Trophoblast cell (in vitro differentiated cells and primary cell): ENCODE data around the gene GDF7.

ENCODE experiments used
- DNase-seq, 2 donors: peaks; one replicate each; pipeline ENCODE4 v3.0.0-alpha.2; 2016
- H2AFZ ChIP-seq: 2 replicates; pipeline ENCODE4 v1.6.1; 2013; ENCODE audit warnings: low read length, moderate library complexity, mild to moderate bottlenecking; ENCODE audit not compliant: insufficient read depth, poor library complexity
- H2AK5ac ChIP-seq: 2 replicates; pipeline ENCODE4 v1.6.1; 2013; ENCODE audit warnings: mild to moderate bottlenecking, low read length
- H2BK120ac ChIP-seq: 2 replicates; pipeline ENCODE4 v1.6.1; 2013; ENCODE audit warnings: low read length, mild to moderate bottlenecking, moderate library complexity; ENCODE audit not compliant: insufficient read depth, poor library complexity
- H2BK12ac ChIP-seq: 2 replicates; pipeline ENCODE4 v1.6.1; 2013; ENCODE audit warnings: mild to moderate bottlenecking, low read length, moderate library complexity
- H2BK5ac ChIP-seq: 2 replicates; pipeline ENCODE4 v1.6.1; 2013; ENCODE audit warnings: low read length, low read depth, moderate library complexity, mild to moderate bottlenecking; ENCODE audit not compliant: poor library complexity
- H3K14ac ChIP-seq: 2 replicates; pipeline ENCODE4 v1.6.1; 2013; ENCODE audit warnings: mild to moderate bottlenecking, low read length
- H3K18ac ChIP-seq: 2 replicates; pipeline ENCODE4 v1.6.1; 2013; ENCODE audit warnings: mild to moderate bottlenecking, low read length
- H3K23ac ChIP-seq: 2 replicates; pipeline ENCODE4 v1.6.1; 2013; ENCODE audit warnings: low read length
- H3K27ac ChIP-seq: 2 replicates; pipeline ENCODE4 v1.5.1; 2013; ENCODE audit warnings: low read depth, mild to moderate bottlenecking, inconsistent platforms, low read length, moderate library complexity
- H3K27me3 ChIP-seq: 2 replicates; pipeline ENCODE4 v1.6.1; 2013; ENCODE audit warnings: inconsistent platforms, mild to moderate bottlenecking, low read length, moderate library complexity; ENCODE audit not compliant: insufficient read depth
- H3K36me3 ChIP-seq, 2 experiments: 1 replicate in 1 of 2; 2 replicates in 1 of 2; pipeline ENCODE4 v1.6.1; 2013; ENCODE audit warnings: low read length in 2 of 2, mild to moderate bottlenecking in 2 of 2, moderate library complexity in 1 of 2; ENCODE audit not compliant: insufficient read depth in 2 of 2, control insufficient read depth in 1 of 2
- H3K4ac ChIP-seq: 2 replicates; pipeline ENCODE4 v1.6.1; 2013; ENCODE audit warnings: low read depth, mild to moderate bottlenecking, low read length, moderate library complexity
- H3K4me1 ChIP-seq, 2 experiments: 1 replicate in 1 of 2; 2 replicates in 1 of 2; pipeline ENCODE4 v1.6.1; 2013; ENCODE audit warnings: low read length in 2 of 2, mild to moderate bottlenecking in 2 of 2, moderate library complexity in 1 of 2; ENCODE audit not compliant: insufficient read depth in 2 of 2, control insufficient read depth in 1 of 2
- H3K4me2 ChIP-seq: 2 replicates; pipeline ENCODE4 v1.6.1; 2013; ENCODE audit warnings: inconsistent platforms, mild to moderate bottlenecking, low read length, moderate library complexity
- H3K4me3 ChIP-seq: 2 replicates; pipeline ENCODE4 v1.5.1; 2013; ENCODE audit warnings: mild to moderate bottlenecking, low read depth, low read length, inconsistent platforms
- H3K79me1 ChIP-seq: one replicate; pipeline ENCODE4 v1.6.1; 2013; ENCODE audit warnings: low read length
- H3K79me2 ChIP-seq: 2 replicates; pipeline ENCODE4 v1.6.1; 2013; ENCODE audit warnings: low read length, mild to moderate bottlenecking; ENCODE audit not compliant: control insufficient read depth, insufficient read depth, poor library complexity
- H3K9ac ChIP-seq: 2 replicates; pipeline ENCODE4 v1.6.1; 2013; ENCODE audit warnings: mild to moderate bottlenecking, low read length
- H3K9me3 ChIP-seq: 2 replicates; pipeline ENCODE4 v1.6.1; 2013; ENCODE audit warnings: low read depth, mild to moderate bottlenecking, control low read depth, inconsistent platforms, low read length; ENCODE audit not compliant: insufficient read depth
- H4K12ac ChIP-seq: 2 replicates; pipeline ENCODE4 v1.6.1; 2013; ENCODE audit warnings: low read depth, mild to moderate bottlenecking, low read length, moderate library complexity
- H4K8ac ChIP-seq: 2 replicates; pipeline ENCODE4 v1.6.1; 2013; ENCODE audit warnings: low read depth, mild to moderate bottlenecking, low read length, moderate library complexity
- H4K91ac ChIP-seq: one replicate; pipeline ENCODE4 v1.6.1; 2013; ENCODE audit warnings: low read depth, mild to moderate bottlenecking, low read length, moderate library complexity
- WGBS: extraction: QIAGEN DNeasy Blood & Tissue Kit; methylation state at CpG from one replicate; pipeline ENCODE4 v1.1.7; 2013; ENCODE audit warnings: missing lambda C conversion rate; ENCODE audit not compliant: insufficient read length, insufficient coverage; ENCODE audit errors: extremely low coverage; 5-methylcytosine and 5-hydroxymethylcytosine counted together

GDF7 gene

DNA sequence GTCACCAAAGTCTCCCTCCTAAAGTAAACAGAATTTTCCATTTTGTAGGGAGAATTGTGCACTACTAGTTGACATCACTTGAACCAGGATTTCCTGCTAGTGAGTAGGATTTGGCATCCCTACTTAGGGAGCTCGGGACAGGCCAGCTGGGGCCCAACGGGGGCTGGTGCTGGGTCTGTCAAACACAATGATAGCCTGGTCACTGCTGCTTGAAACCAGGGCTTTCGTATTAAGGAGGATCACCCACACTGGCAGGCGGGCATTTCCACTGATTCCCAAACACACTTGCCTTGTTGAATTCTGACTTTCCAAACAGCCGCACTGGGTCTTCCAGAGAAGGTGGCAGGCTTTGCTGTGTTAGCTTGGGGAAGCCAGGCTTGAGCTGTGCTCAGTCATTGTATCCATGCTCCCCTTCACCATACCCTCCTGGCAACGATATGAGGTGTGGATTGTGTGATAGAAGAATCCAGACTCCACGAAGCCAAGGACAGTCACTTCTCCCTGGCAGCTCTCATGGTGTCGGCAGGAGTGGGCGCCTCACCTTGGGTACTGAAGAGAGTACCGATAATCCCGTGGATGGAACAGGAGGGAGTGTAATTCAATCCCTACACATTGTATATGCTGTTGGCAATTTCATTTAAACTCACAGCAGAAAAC is 7.5 kb downstream of the GDF7 start:
- Histone ChIP-seq H3K79me2 (no peaks in the 10 kb centered on the region), H3K23ac (no peak overlapping the region)
- no CpG with 5 or more reads among the region's 11 CpGs for WGBS

DNA sequence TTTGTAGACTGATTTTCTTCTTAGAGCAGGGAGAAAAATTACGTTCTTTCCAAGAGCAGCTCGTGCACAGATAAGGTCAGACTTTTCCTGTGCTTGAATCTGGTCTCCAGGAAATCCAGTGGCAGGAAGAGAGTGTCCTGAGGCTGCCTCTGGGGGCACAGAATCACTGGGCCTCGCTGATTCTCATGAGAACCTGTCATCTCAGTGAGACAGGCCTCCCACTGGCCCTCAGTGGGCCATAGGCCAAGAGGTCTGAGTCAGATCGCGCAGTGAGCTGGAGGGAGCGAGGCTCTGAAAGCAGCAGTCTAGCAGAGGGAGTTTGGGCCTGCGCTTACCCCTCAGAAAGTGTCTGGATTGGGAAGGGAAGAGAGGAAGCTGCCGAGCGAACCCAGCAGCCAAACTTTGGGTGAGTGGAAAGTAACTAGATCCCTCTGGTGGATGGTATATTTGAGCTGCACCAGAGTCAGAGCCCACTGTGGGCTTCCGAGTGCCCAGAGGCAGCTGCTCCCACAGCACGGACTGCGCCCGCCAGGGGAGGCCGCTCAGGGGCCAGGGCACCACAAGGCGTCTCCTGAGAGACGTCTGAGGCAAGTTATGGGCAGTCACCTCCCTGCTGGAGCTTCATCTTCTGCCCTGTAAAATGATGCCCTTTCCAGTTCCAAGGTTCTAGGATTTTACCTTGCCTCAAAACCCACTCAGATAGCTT is 8.2 kb downstream of the GDF7 start:
- Histone ChIP-seq H2BK12ac (no peak overlapping the region), H2AFZ (no peak overlapping the region), H2AK5ac (no peak overlapping the region), H3K27ac (no peak overlapping the region), H3K14ac (no peak overlapping the region), H2BK120ac (no peak overlapping the region), H3K4ac (no peak overlapping the region), H3K4me3 (no peak overlapping the region), H3K4me2 (no peak overlapping the region), H3K27me3 (peaks cover 29% of the 10 kb centered on the region), H3K18ac (no peak overlapping the region), H3K79me2 (no peaks in the 10 kb centered on the region), H3K23ac (no peak overlapping the region), H3K9me3 (peaks cover 7% of the 10 kb centered on the region), H2BK5ac (no peak overlapping the region), H3K9ac (no peak overlapping the region), H4K91ac (no peak overlapping the region), H4K8ac (no peak overlapping the region), H3K36me3 (peaks cover 0 to 2% of the 10 kb centered on the region in 2 experiments), H3K79me1 (no peaks in the 10 kb centered on the region), H3K4me1 (peaks cover 9 to 18% of the 10 kb centered on the region in 2 experiments), H4K12ac (no peak overlapping the region)
- no CpG with 5 or more reads among the region's 16 CpGs for WGBS
- peak; percentile 21 to 27 for DNase-seq

More for the DNA sequence above, 7.5 kb downstream of the GDF7 start:
- H3K27ac ChIP-seq: no peak overlapping the region
- H3K79me1 ChIP-seq: no peaks in the 10 kb centered on the region
- H2BK12ac ChIP-seq: no peak overlapping the region
- H2AFZ ChIP-seq: no peak overlapping the region
- DNase-seq: no peak
- no peak overlapping the region for H3K4ac ChIP-seq
- peaks cover 35% of the 10 kb centered on the region for H3K27me3 ChIP-seq
- peaks cover 9 to 18% of the 10 kb centered on the region in 2 experiments for H3K4me1 ChIP-seq
- H3K14ac ChIP-seq: no peak overlapping the region
- no peak overlapping the region for H2BK120ac ChIP-seq
- no peak overlapping the region for H4K8ac ChIP-seq
- no peak overlapping the region for H4K12ac ChIP-seq
- no peak overlapping the region for H3K9ac ChIP-seq
- no peak overlapping the region for H2AK5ac ChIP-seq
- peaks cover 0 to 2% of the 10 kb centered on the region in 2 experiments for H3K36me3 ChIP-seq
- peaks cover 10% of the 10 kb centered on the region for H3K9me3 ChIP-seq
- no peak overlapping the region for H4K91ac ChIP-seq
- no peak overlapping the region for H3K4me3 ChIP-seq
- H3K18ac ChIP-seq: no peak overlapping the region
- H2BK5ac ChIP-seq: no peak overlapping the region
- no peak overlapping the region for H3K4me2 ChIP-seq

DNA sequence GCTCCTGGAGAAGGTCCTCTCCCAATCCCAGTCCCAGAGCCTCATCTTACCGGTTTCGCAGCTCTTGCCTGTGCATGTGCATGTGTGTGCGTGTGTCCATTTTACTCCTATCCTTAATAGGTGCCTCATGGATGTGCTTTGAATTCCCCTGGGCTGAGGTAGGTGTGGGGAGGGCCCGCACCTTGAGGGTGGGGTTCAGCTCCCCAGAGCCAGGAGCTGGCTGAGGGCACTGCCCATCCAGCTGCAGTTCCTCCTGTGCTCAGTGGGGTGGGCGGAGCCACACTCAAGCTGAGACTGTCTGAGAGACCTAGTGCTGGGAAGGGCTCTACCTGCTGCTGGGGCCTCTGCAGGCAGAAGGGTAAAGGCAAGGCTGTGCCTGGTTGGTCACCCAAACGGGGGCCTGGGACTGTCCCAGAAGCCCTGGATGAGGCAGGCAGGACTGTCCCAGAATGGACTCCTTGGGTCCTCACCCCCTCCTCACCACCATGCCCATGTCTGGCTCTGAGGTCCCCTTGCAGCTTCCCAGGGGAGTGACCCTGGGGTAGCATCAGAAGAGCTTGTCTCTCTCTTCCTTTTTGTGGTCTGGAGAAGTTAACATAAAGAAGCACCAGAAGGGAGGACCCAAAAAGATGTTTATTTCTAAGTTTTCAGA is 8.9 kb downstream of the GDF7 start:
- no peak for DNase-seq
- H2AK5ac ChIP-seq: no peak overlapping the region
- no peak overlapping the region for H4K12ac ChIP-seq
- no peaks in the 10 kb centered on the region for H3K79me2 ChIP-seq
- peaks cover 22% of the 10 kb centered on the region for H3K27me3 ChIP-seq
- no peak overlapping the region for H3K4me3 ChIP-seq
- peaks cover 6% of the 10 kb centered on the region for H3K9me3 ChIP-seq
- no peaks in the 10 kb centered on the region for H3K79me1 ChIP-seq
- no peak overlapping the region for H3K4me2 ChIP-seq
- H3K9ac ChIP-seq: no peak overlapping the region
- no peak overlapping the region for H2AFZ ChIP-seq
- no peak overlapping the region for H3K27ac ChIP-seq
- no peak overlapping the region for H4K91ac ChIP-seq
- no peak overlapping the region for H2BK12ac ChIP-seq
- H2BK120ac ChIP-seq: no peak overlapping the region
- H4K8ac ChIP-seq: no peak overlapping the region
- peaks cover 1 to 2% of the 10 kb centered on the region in 2 experiments for H3K36me3 ChIP-seq
- no CpG with 5 or more reads among the region's 6 CpGs for WGBS
- no peak overlapping the region for H3K23ac ChIP-seq
- peaks cover 4 to 13% of the 10 kb centered on the region in 2 experiments for H3K4me1 ChIP-seq
- no peak overlapping the region for H2BK5ac ChIP-seq
- no peak overlapping the region for H3K14ac ChIP-seq
- no peak overlapping the region for H3K18ac ChIP-seq
- H3K4ac ChIP-seq: no peak overlapping the region

DNA sequence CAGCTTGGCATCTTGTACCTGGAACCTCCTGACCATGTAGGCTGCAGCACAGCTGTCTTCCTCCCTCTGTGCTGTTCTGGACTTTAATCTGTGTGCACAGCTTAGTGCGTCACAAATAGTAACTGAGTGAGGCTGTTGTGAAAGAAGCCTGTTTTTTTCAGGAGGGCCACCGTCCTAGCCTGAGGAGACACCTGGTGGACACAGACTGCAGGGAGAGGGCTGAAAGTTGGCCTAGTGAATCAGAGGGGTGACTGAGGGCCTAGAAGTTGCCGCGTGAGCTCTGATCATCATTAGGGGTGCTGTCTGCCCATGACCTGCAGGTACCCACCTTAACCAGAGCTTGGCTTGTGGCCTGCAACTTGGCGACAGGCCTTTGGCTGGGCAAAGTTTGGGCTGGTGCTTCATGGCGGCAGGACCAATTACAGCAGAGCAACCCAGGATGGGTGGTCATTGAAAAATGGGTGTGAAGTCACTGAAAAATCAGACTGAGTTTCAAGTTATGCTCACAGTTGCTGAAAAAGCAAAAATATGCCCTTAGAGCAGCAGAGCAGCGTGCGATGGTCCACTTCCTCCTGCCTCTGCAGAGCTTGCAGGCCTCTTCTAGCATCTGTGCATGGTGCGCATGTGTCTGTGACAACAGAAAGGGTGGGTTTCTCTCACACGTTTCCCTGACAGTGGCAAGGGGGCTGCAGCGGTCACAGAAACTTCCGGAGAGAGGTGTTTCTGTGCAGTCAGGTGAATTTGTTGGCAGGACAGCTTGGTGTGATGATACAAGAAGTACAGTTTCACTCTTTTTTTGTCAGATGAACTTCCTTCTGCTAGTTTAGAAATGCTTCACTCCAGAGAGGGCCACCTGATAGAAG is 9.6 kb downstream of the GDF7 start:
- Histone ChIP-seq H3K9me3 (no peaks in the 10 kb centered on the region), H4K91ac (no peak overlapping the region), H3K14ac (no peak overlapping the region), H3K27ac (no peak overlapping the region), H3K27me3 (peaks cover 14% of the 10 kb centered on the region), H4K12ac (no peak overlapping the region), H3K4me1 (peaks cover 4 to 11% of the 10 kb centered on the region in 2 experiments), H3K18ac (no peak overlapping the region), H2AK5ac (no peak overlapping the region), H3K79me2 (no peaks in the 10 kb centered on the region), H2BK5ac (no peak overlapping the region), H2BK12ac (no peak overlapping the region), H4K8ac (no peak overlapping the region), H3K36me3 (peaks cover 2 to 3% of the 10 kb centered on the region in 2 experiments), H3K4me3 (no peak overlapping the region), H3K4ac (no peak overlapping the region), H3K4me2 (no peak overlapping the region), H3K9ac (no peak overlapping the region), H2AFZ (no peak overlapping the region), H3K79me1 (no peaks in the 10 kb centered on the region), H2BK120ac (no peak overlapping the region), H3K23ac (no peak overlapping the region)
- WGBS: no CpG with 5 or more reads among the region's 12 CpGs
- DNase-seq: peak in 1 of 2 donors; percentile 34
